Measurements from ENCODE around the gene INO80D.
"Not testable (repeated sequence)": the region's sequence is repeated elsewhere in the genome, so short reads cannot be mapped to it uniquely, and the experiment has no call there.

The INO80D gene
- total RNA-seq, result 76.7 to 79.4 reads per million in 2 donors

DNA sequence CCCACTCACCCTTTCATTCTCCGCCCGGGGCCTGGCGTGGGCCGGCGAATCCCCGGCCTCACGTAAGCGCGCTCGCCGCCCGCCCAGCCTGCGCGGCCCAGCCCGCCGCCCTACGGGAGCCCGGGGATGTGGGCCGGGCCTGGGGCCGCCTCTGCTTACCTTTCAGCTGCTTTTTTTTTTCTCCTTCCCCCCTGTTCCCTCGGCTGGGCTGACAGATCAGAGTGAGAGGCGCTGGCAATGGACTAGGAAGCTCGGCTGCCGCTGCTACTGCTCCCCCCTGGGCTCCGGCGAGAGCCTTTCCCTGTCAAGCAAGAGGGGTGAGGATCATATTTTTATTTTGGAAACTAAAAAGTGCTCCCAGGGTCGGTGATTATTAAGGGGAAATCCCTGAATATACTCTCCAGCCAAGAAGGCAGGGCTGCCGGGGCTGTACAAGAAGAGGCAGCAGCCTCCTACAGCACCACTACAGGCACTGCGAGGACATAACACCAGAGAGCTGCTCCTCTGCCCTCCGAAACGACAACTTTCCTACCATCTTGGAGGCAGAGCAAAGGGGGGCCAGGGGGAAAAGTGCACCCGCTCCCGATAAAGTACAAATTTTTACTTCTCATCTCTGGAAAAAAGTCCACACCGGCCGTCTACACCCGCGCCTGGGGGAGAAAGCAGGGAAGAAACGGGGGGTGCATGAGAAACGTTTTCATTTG is at the start of gene INO80D:
Gene INO80D (minus strand): TSS at position 433 of the 704 bp plus-strand sequence. CDS start 23,158 bp downstream, outside the sequence.
- DNase-seq, result peak; percentile 66

- DNase-seq, result no peak
Observed at GRCh38 chr2:206127656-206128055, 41.7 kb upstream of the INO80D start.

- no peak for DNase-seq
Observed at GRCh38 chr2:206125901-206126300, 39.9 kb upstream of the INO80D start.

- DNase-seq, result not testable (repeated sequence)
Observed at GRCh38 chr2:206122569-206122968, 36.6 kb upstream of the INO80D start.

DNA sequence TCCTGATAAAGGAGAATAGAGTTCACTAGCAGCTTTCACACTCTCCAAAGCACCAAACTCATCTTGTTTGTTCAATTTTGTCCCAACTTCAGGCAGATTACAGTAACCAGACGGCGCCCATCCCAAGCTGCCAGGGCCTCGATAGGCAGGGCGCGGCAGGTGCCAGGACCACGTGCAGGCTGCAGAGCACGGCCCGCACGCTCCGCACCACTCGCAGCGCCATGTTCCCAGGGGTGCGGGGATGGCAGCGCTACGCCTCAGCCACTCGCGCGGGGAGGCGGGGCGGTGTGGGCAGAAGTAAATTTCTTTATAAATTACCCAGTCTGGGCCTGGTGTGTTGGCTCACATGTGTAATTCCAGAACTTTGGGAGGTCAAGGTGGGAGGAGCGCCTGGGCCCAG is 30.3 kb upstream of the INO80D start:
- no peak for DNase-seq

GRCh38 chr2:206115026-206115578 is 29.1 kb upstream of the INO80D start:
- no peak for DNase-seq

GRCh38 chr2:206112846-206113547 is 27.0 kb upstream of the INO80D start:
- DNase-seq, result no peak

DNA sequence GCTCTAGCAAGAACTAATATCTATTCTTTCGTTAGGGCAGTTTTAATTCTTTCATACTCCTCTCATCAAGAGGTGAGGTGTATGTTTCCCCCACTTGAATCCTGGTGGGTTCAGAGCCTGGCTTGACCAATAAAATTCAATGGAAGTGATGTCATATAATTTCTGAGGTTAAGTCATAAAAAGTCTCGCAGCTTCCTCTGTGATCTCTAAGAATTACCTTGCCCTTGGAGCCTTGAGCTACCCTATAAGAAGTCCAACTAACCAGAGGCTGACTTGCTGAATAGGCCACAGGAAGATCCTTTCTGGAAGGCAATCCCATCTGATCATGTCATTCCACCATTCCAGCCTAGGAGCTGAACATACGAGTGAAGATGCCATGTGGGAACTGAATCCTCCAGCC is 26.1 kb upstream of the INO80D start:
- no peak for DNase-seq

DNA sequence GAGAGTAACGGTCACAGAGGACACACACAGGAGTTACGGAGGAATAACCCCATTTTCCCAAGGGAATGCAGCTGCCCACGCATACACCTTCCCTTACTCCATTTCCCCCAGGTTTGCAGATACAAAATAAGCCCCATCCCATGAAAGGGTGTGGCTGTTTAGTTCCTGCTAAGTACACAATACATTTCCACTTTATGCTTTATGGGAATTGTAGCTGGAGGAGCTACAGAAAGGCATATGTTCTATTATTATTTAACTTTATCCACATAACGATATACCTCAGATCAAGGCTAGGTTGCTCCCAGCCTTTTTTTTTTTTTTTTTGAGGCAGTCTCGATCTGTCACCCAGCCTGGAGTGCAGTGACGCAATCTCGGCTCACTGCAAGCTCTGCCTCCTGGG is 22.7 kb upstream of the INO80D start:
- no peak for DNase-seq

- no peak for DNase-seq
Observed at GRCh38 chr2:206105541-206105940, 19.6 kb upstream of the INO80D start.

DNA sequence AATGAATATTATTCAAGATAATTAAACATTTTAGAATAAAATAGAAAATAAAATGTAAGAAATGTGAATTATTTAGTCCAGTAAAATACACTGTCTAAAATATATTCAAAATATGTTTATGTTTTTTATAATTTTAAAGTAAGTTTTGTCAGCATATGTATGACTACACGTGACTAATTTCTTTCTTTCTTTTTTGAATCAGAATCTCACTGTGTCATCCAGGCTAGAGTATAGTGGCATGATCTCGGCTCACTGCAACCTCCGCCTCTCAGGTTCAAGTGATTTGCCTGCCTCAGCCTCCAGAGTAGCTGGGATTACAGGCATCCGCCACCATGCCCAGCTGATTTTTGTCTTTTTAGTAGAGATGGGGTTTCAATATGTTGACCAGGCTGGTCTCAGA is 19.1 kb upstream of the INO80D start:
- no peak for DNase-seq

DNA sequence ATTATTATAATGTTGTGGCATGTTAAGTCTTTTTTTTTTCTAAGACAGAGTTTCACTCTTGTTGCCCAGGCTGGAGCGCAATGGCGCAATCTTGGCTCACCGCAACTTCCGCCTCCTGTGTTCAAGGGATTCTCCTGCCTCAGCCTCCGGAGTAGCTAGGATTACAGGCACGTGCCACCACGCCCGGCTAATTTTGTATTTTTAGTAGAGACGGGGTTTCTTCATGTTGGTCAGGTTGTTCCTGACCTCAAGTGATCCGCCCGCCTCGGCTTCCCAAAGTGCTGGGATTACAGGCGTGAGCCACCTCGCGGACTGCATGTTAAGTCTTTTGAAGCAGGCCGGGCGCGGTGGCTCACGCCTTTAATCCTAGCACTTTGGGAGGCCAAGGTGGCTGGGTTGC is 12.9 kb upstream of the INO80D start:
- not testable (repeated sequence) for DNase-seq

DNA sequence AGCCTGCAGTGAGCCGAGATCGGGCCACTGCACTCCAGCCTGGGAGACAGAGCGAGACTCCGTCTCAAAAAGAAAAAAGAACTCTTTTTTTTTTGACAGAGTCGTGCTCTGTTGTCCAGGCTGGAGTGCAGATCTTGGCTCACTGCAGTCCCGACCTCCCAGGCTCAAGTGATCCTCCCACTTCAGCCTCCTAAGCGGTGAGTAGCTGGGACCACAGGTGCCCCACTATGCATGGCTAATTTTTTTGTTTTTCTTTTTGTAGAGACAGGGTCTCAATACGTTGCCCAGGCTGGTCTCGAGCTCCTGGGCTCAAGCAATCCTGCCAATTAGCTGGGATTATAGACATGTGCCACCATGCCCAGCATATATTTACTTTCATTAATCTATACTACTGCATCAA is 12.5 kb upstream of the INO80D start:
- DNase-seq, result no peak

GRCh38 chr2:206096876-206097275 is 10.9 kb upstream of the INO80D start:
- DNase-seq, result no peak

DNA sequence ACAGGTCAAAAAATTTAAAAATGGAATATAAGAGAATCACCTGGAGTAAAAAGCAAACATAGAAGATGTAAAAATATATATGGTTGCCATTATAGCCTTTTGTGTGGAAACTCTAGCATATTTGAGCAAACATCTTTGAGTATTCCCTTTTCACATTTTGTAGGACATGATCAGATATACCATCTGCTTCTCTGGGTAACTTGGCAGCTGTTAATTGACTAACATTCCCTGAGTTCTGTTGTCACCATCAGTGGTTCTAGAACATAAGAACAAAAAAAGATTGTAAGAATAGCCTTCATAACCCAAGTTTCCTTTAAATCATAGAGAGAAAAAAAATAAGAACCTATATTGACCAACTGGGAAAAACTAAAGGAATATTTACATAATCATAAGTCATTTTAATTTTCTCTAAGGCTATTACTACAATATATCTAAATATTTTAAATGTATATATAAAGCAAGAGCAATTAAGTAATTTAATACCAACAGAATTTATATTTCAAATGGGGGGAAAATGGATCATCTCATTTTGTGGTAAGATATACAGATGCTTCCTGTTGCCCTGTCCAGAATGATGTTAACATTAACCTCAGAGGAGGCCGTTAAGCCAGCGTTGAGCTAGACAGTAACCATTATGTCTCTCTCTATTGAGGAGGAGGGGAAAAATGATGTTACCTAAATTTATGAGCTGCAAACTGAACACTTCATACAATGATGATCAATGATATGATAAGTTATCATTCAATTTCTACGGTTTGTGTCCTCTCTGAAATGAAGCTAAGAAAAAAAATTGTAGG is 9.8 kb upstream of the INO80D start:
- no peak for DNase-seq

DNA sequence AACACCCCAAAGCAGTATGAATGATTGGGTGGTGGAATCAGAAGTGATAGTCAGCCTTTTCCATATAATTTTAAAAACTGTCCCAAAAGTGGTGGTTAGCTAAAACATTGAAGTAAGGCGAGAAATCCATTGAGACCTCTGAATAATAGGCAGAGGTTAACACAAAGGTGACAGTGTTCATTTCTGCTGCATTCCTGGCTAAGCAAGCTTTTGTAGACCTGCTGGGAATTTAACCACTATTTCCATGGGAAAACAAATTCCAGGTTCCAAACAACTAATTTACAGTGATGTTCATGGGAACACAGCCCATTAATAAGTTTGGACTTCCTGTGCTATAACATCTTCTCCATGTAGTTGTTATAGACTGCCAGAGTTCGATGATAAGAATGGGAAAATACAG is 6.3 kb upstream of the INO80D start:
- no peak for DNase-seq

DNA sequence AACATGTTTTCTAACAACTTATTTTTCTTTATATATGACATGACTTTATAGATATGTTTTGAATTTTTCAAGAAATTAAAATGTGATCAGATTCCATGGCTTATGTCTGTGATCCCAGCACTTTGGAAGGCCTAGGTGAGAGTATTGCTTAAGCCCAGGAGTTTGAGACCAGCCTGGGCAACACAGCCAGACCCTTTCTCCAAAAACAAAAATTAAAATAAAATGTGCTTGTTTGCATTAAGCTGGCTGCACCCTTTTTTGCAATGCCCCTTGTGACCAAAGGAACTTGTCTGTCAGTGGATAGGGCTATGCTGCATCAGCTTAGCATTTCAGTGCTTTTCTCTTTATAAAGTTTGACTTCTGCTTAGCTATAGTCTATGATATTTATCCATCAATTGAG is 2.3 kb upstream of the INO80D start:
- no peak for DNase-seq

DNA sequence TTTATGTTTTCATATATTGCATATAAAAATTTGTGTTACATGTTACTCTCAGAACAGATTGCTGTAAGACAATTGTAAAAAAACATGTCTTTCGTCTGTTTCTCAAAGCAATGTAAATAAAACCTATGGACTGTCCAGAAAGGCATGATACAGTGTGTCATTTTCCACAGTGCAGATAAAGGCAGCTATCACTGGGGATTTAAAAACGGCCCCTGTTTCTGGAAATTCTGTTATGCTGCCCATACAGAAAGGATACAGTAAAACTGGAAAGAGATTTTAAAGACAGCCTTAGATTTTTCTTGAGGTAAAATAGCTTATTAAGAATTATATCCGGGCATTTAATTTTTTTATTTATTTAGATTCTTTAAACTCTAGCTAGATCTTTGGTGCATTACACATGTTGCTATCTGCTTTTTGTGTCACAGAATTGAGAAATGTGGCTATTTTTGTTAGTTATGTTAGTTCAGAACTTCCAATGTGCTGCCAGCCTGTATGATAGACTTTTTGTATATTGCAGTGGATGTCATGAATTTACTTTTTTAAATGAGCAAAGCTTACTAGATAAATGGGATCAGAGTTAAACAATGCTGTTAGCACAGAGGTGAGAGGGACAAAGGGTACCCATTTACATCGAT is 859 bp upstream of the INO80D start:
- DNase-seq, result no peak

DNA sequence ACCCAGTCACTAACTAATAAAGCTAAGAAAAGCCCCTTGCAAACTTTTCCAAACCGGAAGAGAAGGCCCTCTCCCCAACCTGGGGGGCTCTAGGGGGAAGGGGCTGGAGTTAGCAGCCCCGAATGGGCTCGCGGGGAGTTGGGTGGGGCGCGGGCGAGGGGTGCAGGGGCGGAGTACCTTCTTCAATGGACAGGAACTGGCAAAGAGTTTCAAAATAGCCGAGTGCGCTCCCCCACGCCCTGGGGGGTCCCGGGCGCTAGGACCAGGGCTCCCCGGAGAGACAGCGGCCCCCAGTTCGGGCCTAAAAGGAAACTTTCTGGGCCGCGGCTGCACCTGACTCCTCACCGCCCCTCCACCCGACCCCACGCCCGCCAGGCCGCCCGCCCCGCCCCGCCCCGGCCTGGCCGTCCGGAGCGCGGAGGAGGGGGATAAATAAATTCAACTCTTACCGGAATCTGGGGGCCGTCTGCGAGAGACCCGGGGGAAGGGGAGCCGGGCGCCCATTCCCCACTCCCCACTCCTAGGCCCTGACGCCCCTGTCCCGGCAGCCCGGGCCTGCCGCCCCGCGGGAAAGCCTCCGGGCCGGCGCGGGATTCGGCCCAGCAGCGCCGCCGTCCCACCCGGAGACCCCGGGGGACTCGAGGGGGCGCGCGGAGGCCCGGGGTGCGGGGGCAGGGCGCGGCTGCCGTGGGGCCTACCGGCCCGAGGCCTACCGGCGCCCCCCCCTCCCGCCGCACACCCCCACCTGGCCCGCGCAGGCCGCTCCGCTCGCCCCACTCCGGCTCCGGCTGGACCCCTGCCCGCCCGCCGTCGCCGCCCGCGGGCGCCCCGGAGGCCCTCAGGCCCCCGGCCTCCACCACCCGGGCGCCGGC is 868 bp downstream of the INO80D start:
- peak; percentile 44 for DNase-seq

DNA sequence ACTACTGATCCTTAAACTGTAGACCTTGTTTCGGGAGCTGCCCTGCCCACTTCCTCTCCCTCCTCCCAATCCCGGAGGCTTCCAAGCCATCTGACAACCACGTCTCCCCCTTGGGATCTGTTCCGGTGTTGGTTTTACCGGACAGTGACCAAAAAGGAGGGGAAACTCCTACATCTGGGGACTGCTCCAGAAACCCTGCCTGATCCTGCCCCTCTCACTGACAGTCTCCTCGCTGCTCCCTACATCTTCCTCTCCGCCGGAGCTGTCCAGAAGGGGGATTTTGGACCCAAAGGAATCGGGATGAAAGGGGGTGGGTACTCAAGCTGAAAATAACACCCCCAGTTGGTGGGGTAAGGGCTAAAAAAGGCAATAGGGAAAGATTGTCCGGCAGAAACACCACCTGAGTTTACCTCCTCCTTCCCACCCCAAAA is 1.5 kb downstream of the INO80D start:
- no peak for DNase-seq

GRCh38 chr2:206083602-206084438 is 2.2 kb downstream of the INO80D start:
- no peak for DNase-seq
